Mucosa of descending colon (tissue), 3 donors: ENCODE measurements around the gene LRRC27. TPM values are rescaled to one million over a fixed set of nuclear protein-coding genes. Genes with fewer than 3 reads are reported as not detected.

Source experiments
- ATAC-seq: fragments of 200-7000 bp; cut with Tn5 transposase; one replicate; pipeline ENCODE4 v1.9.1; 2020; ENCODE audit warnings: mild to moderate bottlenecking, moderate library complexity
- DNase-seq, 3 donors: peaks; one replicate each; pipeline ENCODE4 v3.0.0-alpha.2; 2020
- H3K36me3 ChIP-seq: fragments of 200-600 bp; one replicate; pipeline ENCODE4 v1.8.0; 2021; ENCODE audit warnings: low read depth, mild to moderate bottlenecking
- H3K4me1 ChIP-seq: fragments of 200-600 bp; one replicate; pipeline ENCODE4 v1.8.0; 2021; ENCODE audit warnings: low read depth, mild to moderate bottlenecking
- H3K4me3 ChIP-seq: fragments of 200-600 bp; one replicate; pipeline ENCODE4 v1.8.0; 2021; ENCODE audit warnings: mild to moderate bottlenecking
- H3K9me3 ChIP-seq: fragments of 200-600 bp; one replicate; pipeline ENCODE4 v1.8.0; 2021; ENCODE audit warnings: mild to moderate bottlenecking
- intact Hi-C, 2 donors: fragments of 100-400 bp; cut with DNase I in 1 of 2; cut with micrococcal nuclease in 1 of 2; formaldehyde crosslinking; loops; one replicate each; pipeline versions ENCODE4 v1.11.0 to v1.11.1; 2022; cut with DNase I, micrococcal nuclease
- total RNA-seq, 3 donors: library from RNA; stranded (reverse); fragmentation: NEBNext Ultra II Directional in 2 of 3; extraction: Animal tissue kit (Norgen Biotek cat#: 25700) in 2 of 3; gene quantifications; one replicate each; pipeline versions ENCODE4 v1.2.1 to v1.2.4, GENCODE V29; 2021 to 2023
- TF ChIP-seq, protein P1 (sequence below): fragments of 200-600 bp; IDR thresholded peaks from one replicate; pipeline ENCODE4 v1.8.0; 2022; ENCODE audit warnings: antibody characterized with exemption, mild to moderate bottlenecking
- donor health status: DM: no; HTN: no; CAD: no; lungs with moderate emphysema.
- donor health status: DM: no; HTN: no; CAD: no.
- donor health status: DM: no; HTN: yes; CAD: no.

LRRC27 gene
- total RNA-seq, 3 donors from 2014 or later: 6.9 to 12.2 (median 11.1) TPM

DNA sequence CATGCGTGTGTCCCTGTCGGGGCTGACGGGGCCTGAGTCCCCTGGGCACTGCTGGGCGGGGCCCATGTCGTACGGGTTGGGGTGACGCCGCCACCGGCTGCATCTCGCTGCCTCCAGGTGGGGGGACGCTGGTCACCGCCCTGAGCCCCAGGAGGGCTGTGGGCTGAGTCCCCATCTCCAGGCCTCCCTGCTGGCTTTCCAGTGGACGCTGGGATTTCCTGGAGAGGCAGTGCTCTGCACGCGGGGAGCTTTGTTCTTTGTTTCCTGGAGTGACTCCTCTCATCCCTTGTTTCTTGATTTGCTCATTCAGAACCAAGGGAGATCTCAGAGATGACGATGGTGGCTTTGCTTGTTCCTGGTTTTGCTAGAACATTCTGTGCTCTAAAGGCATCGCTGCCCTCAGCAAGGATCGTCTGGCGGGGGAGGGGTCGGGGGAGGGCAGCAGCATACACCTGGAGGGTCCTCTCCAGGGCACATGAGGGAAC is 86.0 kb downstream of the LRRC27 start:
- peaks cover 73% of the 10 kb centered on the region for H3K4me1 ChIP-seq
- intact Hi-C loops: no loop called here
- ATAC-seq (peak; percentile 38), DNase-seq (peak; percentile 49 to 81 (median 68))
- TF ChIP-seq, protein P1, sequence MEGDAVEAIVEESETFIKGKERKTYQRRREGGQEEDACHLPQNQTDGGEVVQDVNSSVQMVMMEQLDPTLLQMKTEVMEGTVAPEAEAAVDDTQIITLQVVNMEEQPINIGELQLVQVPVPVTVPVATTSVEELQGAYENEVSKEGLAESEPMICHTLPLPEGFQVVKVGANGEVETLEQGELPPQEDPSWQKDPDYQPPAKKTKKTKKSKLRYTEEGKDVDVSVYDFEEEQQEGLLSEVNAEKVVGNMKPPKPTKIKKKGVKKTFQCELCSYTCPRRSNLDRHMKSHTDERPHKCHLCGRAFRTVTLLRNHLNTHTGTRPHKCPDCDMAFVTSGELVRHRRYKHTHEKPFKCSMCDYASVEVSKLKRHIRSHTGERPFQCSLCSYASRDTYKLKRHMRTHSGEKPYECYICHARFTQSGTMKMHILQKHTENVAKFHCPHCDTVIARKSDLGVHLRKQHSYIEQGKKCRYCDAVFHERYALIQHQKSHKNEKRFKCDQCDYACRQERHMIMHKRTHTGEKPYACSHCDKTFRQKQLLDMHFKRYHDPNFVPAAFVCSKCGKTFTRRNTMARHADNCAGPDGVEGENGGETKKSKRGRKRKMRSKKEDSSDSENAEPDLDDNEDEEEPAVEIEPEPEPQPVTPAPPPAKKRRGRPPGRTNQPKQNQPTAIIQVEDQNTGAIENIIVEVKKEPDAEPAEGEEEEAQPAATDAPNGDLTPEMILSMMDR: no peak
- no peaks in the 10 kb centered on the region for H3K9me3 ChIP-seq
- H3K4me3 ChIP-seq: no peak overlapping the region
- no peaks in the 10 kb centered on the region for H3K36me3 ChIP-seq

DNA sequence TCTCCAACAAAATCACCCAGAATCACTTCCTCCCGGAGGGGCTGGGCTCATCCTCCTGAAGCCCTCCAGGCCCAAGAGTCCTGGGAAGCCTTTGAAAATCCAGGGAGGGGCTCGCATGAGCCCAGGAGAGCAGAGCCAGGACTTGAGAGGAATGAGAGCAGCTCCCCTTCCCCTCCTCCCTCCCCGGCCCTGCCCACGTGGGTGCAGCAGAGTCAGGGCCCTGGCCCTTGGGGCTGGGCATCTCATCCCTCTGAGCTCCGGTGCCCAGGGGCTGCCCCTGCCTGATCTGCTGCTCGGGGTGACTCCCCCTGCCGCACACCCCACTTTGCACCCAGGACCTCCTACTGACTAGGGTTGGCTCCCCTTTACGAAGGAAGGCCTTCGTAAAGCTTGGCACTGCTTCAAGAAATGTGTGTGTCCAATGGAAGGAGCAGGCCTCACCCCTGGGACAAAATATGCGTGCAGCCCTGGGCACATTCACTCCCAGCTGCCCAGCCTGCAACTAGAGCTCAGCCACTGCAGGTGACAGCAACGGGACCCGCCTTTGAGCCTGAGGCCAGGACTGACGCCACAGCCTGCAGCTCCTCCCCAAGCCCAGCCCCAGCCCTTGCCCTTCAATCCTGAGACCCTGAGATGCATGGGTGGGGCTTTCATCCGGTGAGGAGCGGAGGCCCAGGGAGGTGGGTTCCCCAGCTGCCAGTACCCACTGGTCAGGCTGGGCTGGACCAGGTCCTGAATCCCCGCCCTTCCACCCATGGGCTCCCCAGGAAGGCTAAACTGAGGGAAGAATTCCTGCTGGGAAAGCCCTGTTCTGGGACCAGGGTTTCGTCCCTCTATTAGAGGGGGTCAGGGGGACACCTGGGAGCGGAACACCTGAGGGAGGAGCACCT is 86.8 kb downstream of the LRRC27 start:
- ATAC-seq (peak; percentile 73), DNase-seq (peak; percentile 89 to 92 (median 91))
- TF ChIP-seq, protein P1: no peak
- Histone ChIP-seq H3K4me1 (peaks cover 67% of the 10 kb centered on the region), H3K36me3 (no peaks in the 10 kb centered on the region), H3K9me3 (no peaks in the 10 kb centered on the region), H3K4me3 (no peak overlapping the region)
- intact Hi-C loops: no loop called here

DNA sequence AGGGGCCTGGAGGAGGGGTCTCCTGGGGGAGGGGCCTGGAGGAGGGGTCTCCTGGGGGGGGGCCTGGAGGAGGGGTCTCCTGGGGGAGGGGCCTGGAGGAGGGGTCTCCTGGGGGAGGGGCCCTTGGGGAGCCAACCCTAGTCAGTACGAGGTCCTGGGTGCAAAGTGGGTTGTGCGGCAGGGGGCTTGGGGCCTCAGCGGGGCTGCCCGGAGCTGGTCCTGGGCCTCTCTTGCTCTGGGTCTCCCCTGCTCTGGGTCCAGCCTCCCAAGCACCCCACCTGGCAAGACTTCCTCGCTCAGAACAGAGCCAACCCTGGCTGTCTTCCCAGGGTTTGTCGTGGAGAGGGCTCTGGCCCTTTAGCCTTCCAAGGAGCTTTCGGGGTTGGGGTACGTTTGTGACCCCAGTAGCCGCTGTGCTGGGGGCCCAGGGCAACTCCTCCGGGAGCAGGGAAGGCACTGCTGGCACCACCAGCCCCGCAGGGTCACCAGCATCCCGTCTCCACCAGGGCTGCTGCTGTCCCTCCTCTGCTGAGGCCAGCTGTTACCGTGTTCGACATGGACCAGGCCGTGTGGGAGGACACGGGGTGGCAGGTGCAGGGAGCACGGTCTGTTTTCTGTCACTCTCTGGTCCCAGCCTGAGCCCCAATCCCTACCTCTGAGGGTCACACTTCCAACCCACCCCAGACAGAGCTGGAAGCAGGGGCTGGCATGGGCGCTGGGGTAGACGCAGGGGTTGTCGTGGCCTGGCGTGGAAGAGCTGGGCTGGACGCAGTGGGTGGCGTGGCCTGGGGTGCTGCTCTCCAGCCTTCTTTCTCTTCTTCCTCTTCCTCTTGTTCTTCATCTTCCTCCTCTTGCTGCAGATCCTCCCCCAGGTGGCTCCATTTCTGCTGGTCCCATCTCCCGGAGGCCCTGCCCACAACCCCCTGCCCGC is 87.8 kb downstream of the LRRC27 start:
- intact Hi-C loops: no loop called here
- Histone ChIP-seq H3K4me3 (no peak overlapping the region), H3K36me3 (no peaks in the 10 kb centered on the region), H3K9me3 (no peaks in the 10 kb centered on the region), H3K4me1 (peaks cover 62% of the 10 kb centered on the region)
- ATAC-seq (no peak), DNase-seq (peak; percentile 35 to 64 (median 61))
- TF ChIP-seq, protein P1: no peak

DNA sequence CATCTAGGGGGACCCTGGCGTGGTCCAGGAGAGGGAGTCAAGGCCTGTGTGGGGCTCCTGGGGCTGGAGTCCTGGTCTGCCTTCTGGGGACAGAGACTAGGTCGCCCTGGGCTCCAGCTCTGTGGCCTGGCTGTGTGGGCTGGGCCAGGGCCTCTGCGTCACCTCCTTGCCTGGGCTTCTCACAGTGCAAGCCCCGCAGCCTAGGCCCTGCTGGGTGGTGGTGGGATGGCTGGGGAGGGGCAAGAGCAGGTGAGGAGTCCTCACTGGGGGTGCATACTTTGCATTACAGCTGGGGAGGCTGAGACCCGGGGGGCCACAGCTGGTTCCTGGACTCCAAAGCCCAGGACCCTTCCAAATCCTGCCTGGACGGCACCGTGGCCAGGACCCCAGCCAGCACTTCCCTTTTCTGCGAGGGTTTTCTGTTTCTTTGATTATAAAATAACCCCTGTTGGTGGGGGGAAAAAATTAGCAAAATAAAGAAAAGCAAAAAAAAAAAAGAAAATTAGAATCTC is 88.5 kb downstream of the LRRC27 start:
- TF ChIP-seq, protein P1: no peak
- Histone ChIP-seq H3K4me3 (no peak overlapping the region), H3K36me3 (no peaks in the 10 kb centered on the region), H3K4me1 (peaks cover 62% of the 10 kb centered on the region), H3K9me3 (no peaks in the 10 kb centered on the region)
- intact Hi-C loops: no loop called here
- ATAC-seq (no peak), DNase-seq (peak in 2 of 3 donors; percentile 69 to 72)
